Cortex of kidney (tissue), 1 donor: ENCODE results near the gene LRP11.

Source experiments
- DNase-seq: peaks from one replicate; lab custom pipeline; 2025; lab: John Stamatoyannopoulos, UW

Gene LRP11

DNA sequence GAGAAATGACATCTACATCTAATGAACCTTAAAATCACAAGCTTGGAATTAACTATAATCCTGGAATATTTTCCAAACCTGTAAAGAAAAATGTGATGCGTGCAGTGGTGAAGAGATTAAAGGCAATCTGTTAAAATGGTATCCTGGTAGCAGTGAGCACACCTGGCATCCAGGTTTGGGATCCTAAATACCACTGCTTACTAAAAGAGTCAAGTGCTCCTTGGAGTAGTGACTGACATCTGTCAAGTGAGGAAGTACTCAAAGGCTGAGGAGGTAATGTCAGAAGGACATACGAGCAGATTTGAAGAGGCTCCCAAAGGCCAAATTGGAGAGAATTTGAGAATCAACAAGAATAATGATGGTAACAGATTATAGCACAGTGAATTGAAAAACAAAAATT is 81.8 kb downstream of the LRP11 start:
- DNase-seq = no peak

DNA sequence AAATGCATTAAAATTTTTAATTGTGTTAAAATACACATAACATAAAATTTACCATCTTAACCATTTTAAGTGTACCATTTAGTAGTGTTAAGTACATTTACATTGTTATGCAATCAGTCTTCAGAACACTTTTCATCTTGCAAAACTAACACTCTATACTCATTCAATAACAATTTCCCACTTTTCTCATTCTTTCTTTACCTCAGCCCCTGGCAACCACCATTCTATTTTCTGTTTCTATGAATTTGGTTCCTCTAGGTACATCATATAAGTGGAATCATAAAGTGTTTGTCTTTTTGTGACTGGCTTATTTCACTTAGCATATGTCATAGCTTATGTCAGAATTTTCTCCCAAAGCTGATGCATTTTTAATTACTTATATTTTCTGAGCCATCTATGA is 82.4 kb downstream of the LRP11 start:
- no peak for DNase-seq

DNA sequence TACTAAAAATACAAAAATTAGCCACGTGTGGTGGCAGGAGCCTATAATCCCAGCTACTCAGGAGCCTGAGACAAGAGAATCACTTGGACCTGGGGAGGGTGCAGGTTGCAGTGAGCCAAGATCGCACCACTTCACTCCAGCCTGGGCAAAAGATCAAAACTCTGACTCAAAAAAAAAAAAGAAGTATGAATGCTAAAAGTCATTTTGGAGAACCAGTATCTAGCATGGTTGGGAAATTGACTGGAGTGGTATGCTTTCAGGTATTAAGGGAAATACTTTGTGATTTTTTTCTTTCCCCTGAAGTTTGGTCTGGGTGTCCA is 84.6 kb downstream of the LRP11 start:
- no peak for DNase-seq

DNA sequence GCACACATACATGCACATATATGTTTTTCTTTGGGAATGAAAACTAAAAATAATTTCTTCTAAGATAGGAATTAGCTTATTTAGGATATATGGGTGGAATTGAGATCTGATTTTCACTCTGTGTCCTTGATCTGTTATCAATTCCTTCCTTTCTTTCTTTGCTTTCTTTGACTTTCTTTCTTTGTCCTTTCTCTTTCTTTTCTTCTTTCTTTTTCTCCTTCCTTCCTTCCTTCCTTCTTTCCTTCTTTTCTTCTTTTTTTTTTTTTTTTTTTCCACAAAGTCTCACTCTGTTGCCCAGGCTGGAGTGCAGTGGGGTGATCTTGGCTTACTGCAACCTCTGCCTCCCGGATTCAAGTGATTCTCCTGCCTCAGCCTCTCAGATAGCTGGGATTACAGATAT is 86.5 kb downstream of the LRP11 start:
- DNase-seq = no peak

DNA sequence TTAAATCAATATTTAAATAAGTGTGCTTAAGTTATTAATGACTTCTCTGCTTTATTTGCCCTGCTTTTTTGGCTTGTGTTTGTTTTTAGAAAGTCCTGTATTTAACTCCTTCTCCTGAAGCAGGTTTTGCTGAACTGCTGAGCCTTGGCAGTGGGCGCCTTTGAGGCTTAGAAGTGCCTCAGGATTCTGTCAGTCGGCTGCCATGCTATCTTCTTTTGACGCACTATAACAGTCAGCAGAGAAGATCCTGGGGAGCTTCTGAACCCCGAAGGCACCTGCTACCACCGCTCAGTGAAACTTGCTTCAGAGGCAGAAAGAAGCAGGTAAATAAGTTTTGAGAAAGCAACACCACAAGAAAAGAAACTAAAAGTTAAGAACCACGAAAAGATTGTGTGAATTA is 92.2 kb downstream of the LRP11 start:
- DNase-seq = no peak

DNA sequence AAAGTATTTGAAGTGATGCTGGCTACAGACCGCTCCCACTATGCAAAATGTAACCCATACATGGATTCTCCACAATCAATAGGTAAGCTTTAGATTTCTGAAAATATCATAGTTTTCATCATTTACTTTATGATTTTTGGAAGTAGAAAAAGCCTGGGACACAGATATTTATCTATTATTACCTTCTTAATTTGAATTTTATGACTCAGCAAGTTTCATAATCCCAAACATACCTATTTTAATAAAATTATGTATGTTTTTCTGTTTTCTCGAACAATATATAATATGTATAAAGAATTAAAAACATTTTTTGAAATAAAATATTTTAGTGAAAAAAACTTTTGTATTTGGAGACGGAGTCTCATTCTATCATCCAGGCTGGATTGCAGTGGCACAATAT is 93.0 kb downstream of the LRP11 start:
- DNase-seq = no peak

DNA sequence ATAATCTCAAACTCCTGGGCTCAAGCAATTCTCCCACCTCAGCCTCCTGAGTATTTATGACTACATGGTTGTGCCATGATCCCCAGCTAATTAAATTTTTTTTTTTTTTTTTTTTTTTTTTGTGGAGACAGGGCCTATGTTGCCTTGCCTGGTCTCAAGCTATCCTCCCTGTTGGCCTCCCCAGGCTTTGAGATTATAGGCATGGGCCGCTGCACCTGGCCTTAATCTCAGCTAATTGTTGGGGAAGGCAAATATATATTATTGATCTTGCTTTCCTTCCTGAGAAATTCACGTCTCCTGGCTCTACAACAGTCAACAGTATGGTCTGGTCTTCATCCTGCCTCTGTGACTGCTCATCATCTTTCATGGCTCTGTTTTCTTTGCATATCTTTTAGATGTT is 94.5 kb downstream of the LRP11 start:
- no peak for DNase-seq
